GM12875 (cell line): Measurements from ENCODE around the gene CFAP97D1.

Source experiments
- H3K4me3 ChIP-seq: one replicate; pipeline ENCODE4 v1.5.1; 2011; ENCODE audit warnings: low read depth, low read length, control low read depth
- CTCF ChIP-seq: IDR thresholded peaks from 2 replicates; pipeline ENCODE4 v1.5.1; 2011; ENCODE audit warnings: low read depth, mild to moderate bottlenecking, control low read depth, inconsistent platforms, low read length, moderate library complexity, borderline replicate concordance; ENCODE audit not compliant: insufficient read depth

The CFAP97D1 gene

GRCh38 chr17:43780135-43780534 lies at the start of gene CFAP97D1:
TSS of gene CFAP97D1 (plus strand) at chr17:43780435. CDS start at chr17:43780463, 28 bp downstream.
- H3K4me3 ChIP-seq: no peak within 1 kb of the TSS
- no peak for TF ChIP-seq CTCF

DNA sequence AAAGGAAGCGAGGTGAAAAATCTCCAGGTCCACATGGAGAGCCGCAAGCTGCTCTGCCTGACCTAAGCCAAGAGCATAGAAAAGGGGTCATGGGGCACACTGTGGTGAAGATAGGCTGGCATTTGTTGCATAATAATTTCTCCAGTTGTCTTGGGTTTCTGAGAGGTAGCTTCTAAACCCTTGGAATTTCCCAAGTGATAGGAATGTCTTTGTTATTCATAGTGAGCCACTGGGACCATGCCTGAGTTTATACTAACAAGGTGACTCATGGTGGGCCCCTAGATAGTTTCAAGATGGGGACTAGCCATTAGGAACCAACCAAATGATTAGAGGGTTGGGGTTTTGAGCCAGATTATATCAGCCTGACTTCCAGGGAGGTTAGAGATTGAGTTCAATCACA lies 47.3 kb upstream of the CFAP97D1 start:
- no peak overlapping the region for H3K4me3 ChIP-seq
- TF ChIP-seq CTCF: no peak

DNA sequence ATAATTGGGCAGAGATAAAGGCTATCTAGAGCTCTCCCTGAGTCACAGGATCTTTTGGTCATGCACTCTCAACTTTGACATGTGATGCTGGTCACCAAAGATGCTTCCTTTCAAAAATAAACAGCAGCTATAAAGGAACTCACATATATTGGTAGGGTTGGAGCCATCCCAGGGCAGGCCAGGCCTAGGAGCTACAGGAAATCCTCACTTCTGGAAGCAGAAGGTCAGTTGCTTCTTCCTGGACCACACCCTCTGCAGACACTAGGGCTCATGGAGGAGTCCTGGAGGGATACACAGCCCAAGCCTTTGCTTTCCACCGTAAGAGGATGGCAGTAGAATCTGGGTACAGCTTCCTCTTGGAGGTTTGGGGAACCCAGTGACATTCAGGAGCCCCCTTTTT lies 46.3 kb upstream of the CFAP97D1 start:
- no peak overlapping the region for H3K4me3 ChIP-seq
- TF ChIP-seq CTCF: no peak

GRCh38 chr17:43734376-43734775 lies 45.9 kb upstream of the CFAP97D1 start:
- H3K4me3 ChIP-seq: no peak overlapping the region
- no peak for TF ChIP-seq CTCF

GRCh38 chr17:43736389-43736788 lies 43.8 kb upstream of the CFAP97D1 start:
- no peak for TF ChIP-seq CTCF

GRCh38 chr17:43737722-43738121 lies 42.5 kb upstream of the CFAP97D1 start:
- H3K4me3 ChIP-seq: no peak overlapping the region
- TF ChIP-seq CTCF: no peak

More at GRCh38 chr17:43736389-43736788, 43.8 kb upstream of the CFAP97D1 start:
- no peak overlapping the region for H3K4me3 ChIP-seq

- TF ChIP-seq CTCF: no peak
- no peak overlapping the region for H3K4me3 ChIP-seq
These were observed 39.7 kb upstream of the CFAP97D1 start for GRCh38 chr17:43740541-43740940.
